GM20431 (cell line): ENCODE results near the gene MAP3K3.

ENCODE experiments used
- in situ Hi-C: fragments of 300-500 bp; cut with MseI, MboI; formaldehyde crosslinking; loops from one replicate; pipeline ENCODE4 v1.15.0; 2020; ENCODE audit warnings: low sequenced_read_pairs; ENCODE audit not compliant: unreplicated experiment

MAP3K3 gene

DNA sequence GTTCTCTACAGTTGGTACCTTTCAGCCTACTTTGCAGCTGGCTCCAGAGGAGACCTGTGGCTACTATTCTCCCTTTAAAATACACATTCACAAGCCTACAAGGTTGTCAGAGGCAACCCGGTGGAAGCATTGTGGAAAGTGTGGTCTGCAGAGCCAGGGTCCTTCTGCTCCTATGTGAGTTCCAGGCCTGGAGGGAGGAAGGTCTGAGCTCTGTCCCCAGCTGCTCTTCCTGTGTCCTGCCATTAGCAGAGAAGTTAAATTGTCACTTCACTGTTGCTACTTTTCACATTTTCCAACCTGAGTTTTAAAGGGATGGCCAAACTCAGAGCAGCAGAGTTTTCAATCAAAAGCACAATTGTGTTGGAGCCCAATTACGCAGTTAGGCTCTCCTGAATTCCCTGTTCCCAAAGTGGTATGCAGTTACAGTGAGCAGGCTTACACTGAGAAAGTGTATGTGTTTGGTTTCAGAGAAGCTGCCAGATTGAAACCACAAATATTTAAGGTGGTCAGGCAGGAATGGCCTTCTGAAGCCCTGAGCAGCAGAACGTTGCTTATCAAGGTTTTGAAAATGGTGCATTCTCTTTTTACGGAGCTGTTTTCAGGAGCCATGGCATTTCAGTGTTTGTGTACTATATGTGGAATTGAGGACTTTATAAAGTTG, 25.0 kb downstream of the MAP3K3 start:
- in situ Hi-C loops, result no loop called here

DNA sequence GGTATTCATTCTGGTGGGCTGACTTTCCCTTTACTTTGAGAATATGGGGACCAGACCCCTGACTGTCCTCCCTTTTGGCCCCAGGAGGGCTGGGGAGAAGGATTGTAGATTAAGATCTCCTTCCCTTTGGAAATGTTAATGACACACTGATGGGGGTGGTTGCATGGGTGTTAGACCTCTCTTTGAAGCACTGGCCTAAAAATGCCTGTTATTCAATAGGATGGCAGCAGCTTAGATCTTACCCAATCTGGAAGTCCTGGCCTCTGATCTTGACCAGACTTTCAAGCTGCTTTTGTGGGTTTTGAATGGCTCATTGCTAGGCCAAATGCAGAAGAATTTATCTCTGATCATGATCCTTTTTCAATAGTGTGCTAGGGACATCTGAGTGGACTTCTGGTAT, 25.7 kb downstream of the MAP3K3 start:
- in situ Hi-C loops, result no loop called here

GRCh38 chr17:63649813-63650212, 27.6 kb downstream of the MAP3K3 start:
- in situ Hi-C loops, result no loop called here

DNA sequence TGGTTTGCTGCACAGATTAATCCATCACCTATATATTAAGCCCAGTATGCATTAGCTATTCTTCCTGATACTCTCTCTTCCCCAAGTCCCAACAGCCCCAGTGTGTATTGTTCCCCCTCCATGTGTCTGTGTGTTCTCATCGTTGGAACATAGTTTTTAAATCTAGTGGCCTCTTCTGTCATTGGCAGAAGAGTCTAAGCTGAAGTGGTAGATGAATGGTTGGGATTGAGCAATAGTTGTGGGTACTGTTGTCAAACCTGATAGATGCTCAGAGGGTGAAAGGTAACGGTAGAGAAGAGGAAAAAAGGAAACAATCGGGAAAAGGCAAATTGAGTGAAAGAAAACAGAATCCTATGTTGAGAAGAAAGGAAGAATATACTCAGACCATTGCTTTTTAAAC, 29.9 kb downstream of the MAP3K3 start:
- in situ Hi-C loops, result no loop called here

DNA sequence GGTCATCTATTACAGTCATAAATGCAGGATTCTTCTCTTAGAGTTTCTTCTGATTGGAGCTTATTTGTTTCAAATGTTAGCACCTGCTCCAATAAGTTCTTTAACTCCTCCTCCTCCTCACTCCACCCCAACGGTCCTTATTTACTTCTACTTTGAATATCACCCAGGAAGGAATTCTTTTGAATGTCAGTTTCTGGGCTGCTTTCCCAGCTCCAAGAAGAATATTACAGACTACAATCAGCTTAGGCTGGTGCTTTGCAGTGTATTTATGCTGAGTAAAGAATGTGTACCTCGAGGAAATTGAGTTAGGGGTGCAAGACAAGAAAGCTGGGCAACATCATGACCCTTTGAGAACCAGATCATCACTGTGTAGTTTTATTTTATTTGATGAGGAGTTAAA, 30.8 kb downstream of the MAP3K3 start:
- in situ Hi-C loops, result no loop called here

GRCh38 chr17:63657786-63658185, 35.6 kb downstream of the MAP3K3 start:
- in situ Hi-C loops, result no loop called here

DNA sequence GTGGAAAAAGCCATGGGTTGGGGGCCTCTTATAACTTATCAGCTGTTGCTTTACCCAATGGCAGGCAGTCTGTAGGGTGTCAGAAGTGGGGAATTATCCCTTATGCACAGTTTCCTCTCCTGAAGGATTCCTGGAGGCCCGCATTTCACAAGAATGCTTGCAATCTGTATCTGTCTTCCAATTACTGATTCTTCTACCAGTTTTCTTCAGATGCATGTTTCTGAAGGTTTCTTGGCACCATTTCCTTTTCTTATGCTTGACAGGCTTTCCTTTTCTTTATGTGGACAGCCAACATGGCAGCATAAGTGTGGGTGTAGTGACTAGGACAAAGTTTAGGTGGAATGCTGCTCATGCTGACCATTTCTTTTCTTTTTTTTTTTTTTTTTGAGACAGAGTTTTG, 36.1 kb downstream of the MAP3K3 start:
- in situ Hi-C loops, result no loop called here

GRCh38 chr17:63659850-63660249, 37.6 kb downstream of the MAP3K3 start:
- in situ Hi-C loops, result no loop called here

DNA sequence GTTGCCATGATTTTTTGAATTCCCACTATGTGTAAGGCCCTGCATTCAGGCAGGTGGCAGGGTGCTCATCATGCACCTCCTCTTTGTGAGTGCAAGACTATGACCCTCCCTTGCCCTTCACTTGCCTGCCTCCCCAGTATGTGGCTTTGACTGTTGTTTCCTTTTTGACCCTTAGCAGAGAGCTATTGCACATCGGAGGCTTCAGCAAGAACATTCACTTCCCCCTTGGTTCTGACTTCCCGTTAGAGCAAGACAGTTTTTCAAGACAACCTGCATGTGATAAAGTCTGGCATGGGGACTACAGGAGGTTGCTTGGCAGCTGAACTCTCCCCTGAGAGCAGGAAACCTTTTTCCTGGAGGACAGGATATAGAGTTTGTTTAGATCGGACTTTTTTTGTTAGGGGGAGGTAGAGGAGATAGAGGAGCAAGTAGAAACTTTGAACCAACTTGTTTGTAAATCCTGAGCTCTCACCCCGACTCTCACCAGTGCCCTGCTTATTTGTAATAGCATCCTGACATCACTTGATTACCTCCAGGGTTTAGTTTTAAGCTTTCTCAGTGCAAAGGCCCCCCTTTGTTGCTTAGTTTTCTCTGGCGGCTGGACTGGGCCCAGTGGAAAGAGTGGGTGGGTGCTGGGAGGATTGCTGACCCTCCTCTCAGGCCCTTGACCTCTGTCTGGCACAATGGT, 43.5 kb downstream of the MAP3K3 start:
- in situ Hi-C loops, result no loop called here

DNA sequence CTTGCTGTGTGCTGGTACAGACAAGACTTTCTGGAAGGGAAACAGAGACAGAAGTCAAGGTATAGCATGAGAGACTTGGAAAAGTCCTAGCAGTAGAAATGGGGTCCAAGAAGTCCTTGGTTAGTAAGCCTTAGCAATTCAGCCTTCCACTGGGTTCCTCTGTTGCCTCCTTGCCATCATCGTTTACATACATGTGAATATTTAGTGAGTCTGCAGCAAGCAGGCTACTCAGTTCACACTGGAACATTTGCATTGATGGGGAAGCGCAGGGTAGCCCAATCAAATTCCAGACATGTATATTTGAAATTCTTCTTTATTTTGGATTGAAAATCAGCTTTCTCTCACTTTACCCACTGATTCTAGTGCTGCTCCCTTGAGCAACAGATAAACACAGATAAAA, 50.6 kb downstream of the MAP3K3 start:
- in situ Hi-C loops, result no loop called here

DNA sequence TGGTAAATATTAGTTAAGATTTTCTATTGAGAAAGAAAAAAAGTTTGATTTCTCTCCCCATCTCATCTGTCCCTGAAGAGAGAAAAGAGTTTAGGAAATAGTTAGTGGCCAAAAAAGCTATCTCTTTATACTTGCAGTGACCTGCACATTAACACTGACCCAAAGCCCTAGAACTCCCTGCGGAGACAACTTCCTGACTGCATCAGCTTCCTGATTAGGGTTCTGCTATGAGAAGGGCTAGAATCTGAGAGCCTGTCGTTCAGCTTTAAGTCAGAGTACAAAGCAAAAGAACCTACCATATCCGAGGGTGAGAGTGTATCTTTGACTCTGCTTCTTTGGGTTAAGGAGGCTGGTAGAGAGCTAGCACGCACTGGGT, 53.0 kb downstream of the MAP3K3 start:
- in situ Hi-C loops, result no loop called here

GRCh38 chr17:63675607-63676546, 53.7 kb downstream of the MAP3K3 start:
- in situ Hi-C loops, result no loop called here

- in situ Hi-C loops, result no loop called here
Observed at GRCh38 chr17:63676584-63676983, 54.4 kb downstream of the MAP3K3 start.

- in situ Hi-C loops, result no loop called here
Observed at GRCh38 chr17:63679214-63679613, 57.0 kb downstream of the MAP3K3 start.

- in situ Hi-C loops, result no loop called here
Observed at GRCh38 chr17:63680700-63681099, 58.5 kb downstream of the MAP3K3 start.

GRCh38 chr17:63681530-63681929, 59.3 kb downstream of the MAP3K3 start:
- in situ Hi-C loops, result no loop called here

- in situ Hi-C loops, result no loop called here
Observed at GRCh38 chr17:63682441-63682840, 60.2 kb downstream of the MAP3K3 start.

DNA sequence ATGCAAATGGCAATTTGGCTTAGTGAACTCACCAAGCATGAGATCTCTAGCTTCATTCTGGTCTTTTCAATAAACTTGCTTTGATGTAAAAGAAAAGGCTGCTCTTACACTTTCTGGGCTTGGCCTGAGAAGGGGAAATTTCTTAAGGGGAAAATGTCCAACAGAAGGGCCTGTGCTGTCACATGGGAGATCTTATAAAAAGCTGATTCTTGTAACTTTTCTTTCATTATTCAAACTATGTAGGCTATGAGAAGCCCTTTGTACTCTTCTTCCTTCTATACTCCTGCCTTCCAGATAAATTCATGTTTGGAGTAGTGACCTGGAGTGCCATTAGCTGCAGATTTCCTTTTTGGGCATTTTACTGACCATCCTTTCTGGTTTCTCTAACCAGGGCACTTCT, 60.8 kb downstream of the MAP3K3 start:
- in situ Hi-C loops, result no loop called here

DNA sequence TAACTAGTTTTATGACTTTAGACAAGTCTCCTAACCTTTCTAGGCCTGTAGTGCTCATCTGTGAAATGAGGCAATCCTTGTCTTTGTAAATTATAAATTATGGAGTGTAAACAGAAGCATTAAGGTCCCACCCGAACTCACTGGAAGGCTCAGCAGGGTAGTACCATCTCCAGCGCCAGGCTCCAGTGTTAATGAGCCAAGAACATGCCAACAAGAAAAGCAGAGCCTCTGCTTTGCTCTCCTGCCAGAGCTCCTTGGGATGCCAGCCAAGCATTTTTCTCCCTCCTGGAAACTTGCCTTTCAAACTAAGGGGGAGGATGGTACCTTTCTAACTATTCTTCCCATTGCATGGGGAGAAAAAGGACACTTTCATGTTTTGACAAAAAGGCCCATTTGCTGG, 62.8 kb downstream of the MAP3K3 start:
- in situ Hi-C loops, result no loop called here

GRCh38 chr17:63685578-63685977, 63.4 kb downstream of the MAP3K3 start:
- in situ Hi-C loops, result no loop called here

GRCh38 chr17:63686138-63686685, 64.0 kb downstream of the MAP3K3 start:
- in situ Hi-C loops, result no loop called here
